MM.1S (cell line): Measurements from ENCODE around the gene EPB41L4B.

Experiments used
- DNase-seq: peaks from one replicate; pipeline ENCODE4 v3.0.0-alpha.2; 2015
- H2AFZ ChIP-seq: fragments of 300-600 bp; sonication (generic); 2 replicates; pipeline ENCODE4 v1.6.0; 2016; ENCODE audit warnings: antibody characterized with exemption, low read length
- H3F3A ChIP-seq: fragments of 300-600 bp; sonication (generic); 2 replicates; pipeline ENCODE4 v1.6.1; 2016; ENCODE audit warnings: mild to moderate bottlenecking, antibody characterized with exemption, low read length, moderate library complexity, mixed read lengths; ENCODE audit not compliant: insufficient read depth
- H3K27ac ChIP-seq: fragments of 300-600 bp; sonication (generic); 2 replicates; pipeline ENCODE4 v1.5.1; 2016; ENCODE audit warnings: mild to moderate bottlenecking, low read length
- H3K27me3 ChIP-seq: fragments of 300-600 bp; sonication (generic); replicated peaks from 2 replicates; pipeline ENCODE4 v1.6.0; 2016; ENCODE audit warnings: low read length; ENCODE audit not compliant: insufficient read depth
- H3K36me3 ChIP-seq: fragments of 300-600 bp; sonication (generic); replicated peaks from 2 replicates; pipeline ENCODE4 v1.6.1; 2016; ENCODE audit warnings: mild to moderate bottlenecking, low read length, mixed read lengths; ENCODE audit not compliant: insufficient read depth
- H3K4me1 ChIP-seq: fragments of 300-600 bp; sonication (generic); 2 replicates; pipeline ENCODE4 v1.6.1; 2016; ENCODE audit warnings: low read length, mixed read lengths
- H3K4me2 ChIP-seq: fragments of 300-600 bp; sonication (generic); 2 replicates; pipeline ENCODE4 v1.6.0; 2016; ENCODE audit warnings: low read depth, low read length
- H3K4me3 ChIP-seq: fragments of 300-600 bp; sonication (generic); 2 replicates; pipeline ENCODE4 v1.5.1; 2016; ENCODE audit warnings: low read length, mixed read lengths
- H3K79me2 ChIP-seq: fragments of 300-600 bp; sonication (generic); 2 replicates; pipeline ENCODE4 v1.6.1; 2016; ENCODE audit warnings: mixed run types, low read length, mixed read lengths
- H3K9ac ChIP-seq: fragments of 300-600 bp; sonication (generic); 2 replicates; pipeline ENCODE4 v1.6.1; 2016; ENCODE audit warnings: low read length, mixed read lengths
- H3K9me2 ChIP-seq: fragments of 300-600 bp; sonication (generic); replicated peaks from 2 replicates; pipeline ENCODE4 v1.6.1; 2016; ENCODE audit warnings: mild to moderate bottlenecking, low read length, mixed read lengths; ENCODE audit not compliant: insufficient read depth
- H3K9me3 ChIP-seq: fragments of 300-600 bp; sonication (generic); replicated peaks from 2 replicates; pipeline ENCODE4 v1.6.1; 2016; ENCODE audit warnings: mild to moderate bottlenecking, low read length, mixed read lengths; ENCODE audit not compliant: insufficient read depth
- H4K20me1 ChIP-seq: fragments of 300-600 bp; sonication (generic); 2 replicates; pipeline ENCODE4 v1.6.1; 2016; ENCODE audit warnings: mild to moderate bottlenecking, low read length, moderate library complexity, mixed read lengths; ENCODE audit not compliant: insufficient read depth
- EZH2 ChIP-seq: fragments of 300-600 bp; sonication (generic); optimal IDR thresholded peaks from 2 replicates; pipeline ENCODE3; 2017; ENCODE audit warnings: low read depth, mild to moderate bottlenecking, antibody characterized with exemption, low read length, mixed read lengths
- EZH2phosphoT487 ChIP-seq: fragments of 300-600 bp; sonication (generic); IDR thresholded peaks from 2 replicates; pipeline ENCODE4 v1.6.1; 2018; ENCODE audit warnings: antibody characterized with exemption, low read length
- TF ChIP-seq, protein P1 (sequence below): fragments of 300-600 bp; sonication (generic); IDR thresholded peaks from 2 replicates; pipeline ENCODE4 v1.5.1; 2016; ENCODE audit warnings: antibody characterized with exemption, low read length, mixed read lengths

Gene EPB41L4B

DNA sequence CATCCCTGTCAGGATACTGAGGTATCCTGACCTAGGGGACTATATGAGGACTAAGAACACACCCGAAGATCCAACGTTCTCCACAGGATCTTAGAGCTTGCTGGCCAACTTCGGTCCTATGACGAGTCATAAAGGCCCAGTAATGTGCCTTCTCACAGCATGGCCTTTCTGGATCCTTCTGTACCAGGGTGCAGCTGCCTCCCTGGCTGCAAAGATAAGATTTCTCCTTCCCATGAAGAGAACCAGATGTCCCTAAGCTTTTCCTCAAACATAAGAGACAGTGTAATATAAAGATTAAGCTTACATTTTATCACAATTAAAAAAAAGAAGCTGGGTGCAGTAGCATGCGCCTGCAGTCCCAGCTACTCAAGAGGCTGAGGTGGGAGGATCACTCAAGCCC lies 18.3 kb downstream of the EPB41L4B start:
- Histone ChIP-seq H3K9me3 (no peaks in the 10 kb centered on the region), H3K9ac (no peak overlapping the region), H3K9me2 (no peaks in the 10 kb centered on the region), H3K36me3 (no peaks in the 10 kb centered on the region), H3K4me1 (no peaks in the 10 kb centered on the region), H3F3A (no peaks in the 10 kb centered on the region), H4K20me1 (no peaks in the 10 kb centered on the region), H3K4me3 (no peak overlapping the region), H3K27me3 (no peaks in the 10 kb centered on the region), H3K27ac (no peak overlapping the region), H3K79me2 (no peaks in the 10 kb centered on the region), H3K4me2 (no peak overlapping the region), H2AFZ (no peak overlapping the region)
- TF ChIP-seq, protein P1, sequence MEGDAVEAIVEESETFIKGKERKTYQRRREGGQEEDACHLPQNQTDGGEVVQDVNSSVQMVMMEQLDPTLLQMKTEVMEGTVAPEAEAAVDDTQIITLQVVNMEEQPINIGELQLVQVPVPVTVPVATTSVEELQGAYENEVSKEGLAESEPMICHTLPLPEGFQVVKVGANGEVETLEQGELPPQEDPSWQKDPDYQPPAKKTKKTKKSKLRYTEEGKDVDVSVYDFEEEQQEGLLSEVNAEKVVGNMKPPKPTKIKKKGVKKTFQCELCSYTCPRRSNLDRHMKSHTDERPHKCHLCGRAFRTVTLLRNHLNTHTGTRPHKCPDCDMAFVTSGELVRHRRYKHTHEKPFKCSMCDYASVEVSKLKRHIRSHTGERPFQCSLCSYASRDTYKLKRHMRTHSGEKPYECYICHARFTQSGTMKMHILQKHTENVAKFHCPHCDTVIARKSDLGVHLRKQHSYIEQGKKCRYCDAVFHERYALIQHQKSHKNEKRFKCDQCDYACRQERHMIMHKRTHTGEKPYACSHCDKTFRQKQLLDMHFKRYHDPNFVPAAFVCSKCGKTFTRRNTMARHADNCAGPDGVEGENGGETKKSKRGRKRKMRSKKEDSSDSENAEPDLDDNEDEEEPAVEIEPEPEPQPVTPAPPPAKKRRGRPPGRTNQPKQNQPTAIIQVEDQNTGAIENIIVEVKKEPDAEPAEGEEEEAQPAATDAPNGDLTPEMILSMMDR, result no peak
- TF ChIP-seq EZH2phosphoT487 (no peak), EZH2 (no peak)
- no peak for DNase-seq

DNA sequence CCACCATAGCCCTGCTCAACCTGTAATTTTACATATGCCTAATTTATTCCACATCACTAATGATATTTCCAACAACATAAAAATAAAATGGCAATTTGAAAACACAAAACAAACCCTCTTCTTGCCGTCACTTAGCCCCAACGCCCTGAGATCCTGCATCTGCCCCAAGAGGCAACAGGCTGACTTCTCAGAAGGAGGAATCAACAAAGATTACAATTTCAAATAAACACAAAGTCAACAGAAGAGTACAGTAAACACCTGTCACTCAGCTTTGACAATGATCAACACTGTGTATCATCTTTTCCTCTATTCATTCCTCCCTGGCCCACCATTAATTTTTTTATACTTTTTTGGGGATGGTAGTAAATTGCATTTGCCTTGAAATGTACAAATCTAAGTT lies 19.8 kb downstream of the EPB41L4B start:
- Histone ChIP-seq H3K27ac (no peak overlapping the region), H2AFZ (no peak overlapping the region), H3K9me3 (no peaks in the 10 kb centered on the region), H3K4me1 (no peaks in the 10 kb centered on the region), H4K20me1 (no peaks in the 10 kb centered on the region), H3K9ac (no peak overlapping the region), H3F3A (no peaks in the 10 kb centered on the region), H3K9me2 (no peaks in the 10 kb centered on the region), H3K4me3 (no peak overlapping the region), H3K79me2 (no peaks in the 10 kb centered on the region), H3K4me2 (no peak overlapping the region), H3K27me3 (no peaks in the 10 kb centered on the region), H3K36me3 (no peaks in the 10 kb centered on the region)
- TF ChIP-seq, protein P1, result no peak
- no peak for TF ChIP-seq EZH2phosphoT487
- TF ChIP-seq EZH2, result no peak
- no peak for DNase-seq

DNA sequence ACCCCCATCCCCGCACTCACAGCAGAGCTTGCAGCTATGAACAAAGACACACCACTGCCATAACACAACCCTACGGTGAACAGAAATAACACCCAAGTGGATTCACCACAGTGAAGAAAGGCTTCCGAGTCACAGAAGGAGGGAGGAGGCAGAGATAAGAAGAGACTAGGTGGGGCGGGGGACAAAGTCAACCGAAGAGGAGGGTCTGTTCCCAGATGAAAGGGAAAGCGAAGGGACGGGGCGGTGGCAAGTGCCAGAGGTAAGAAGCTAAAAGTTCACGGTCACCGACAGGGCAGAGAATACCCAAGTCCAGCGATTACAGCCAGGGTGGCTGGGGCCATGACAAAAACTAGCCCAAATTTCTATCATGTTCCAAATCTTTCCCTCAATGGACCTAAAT lies 21.0 kb downstream of the EPB41L4B start:
- Histone ChIP-seq H3K4me1 (no peaks in the 10 kb centered on the region), H3K4me2 (no peak overlapping the region), H3K4me3 (no peak overlapping the region), H3K9me2 (no peaks in the 10 kb centered on the region), H3K27me3 (no peaks in the 10 kb centered on the region), H3K9me3 (no peaks in the 10 kb centered on the region), H3K27ac (no peak overlapping the region), H2AFZ (no peak overlapping the region), H3K79me2 (no peaks in the 10 kb centered on the region), H3K9ac (no peak overlapping the region), H4K20me1 (no peaks in the 10 kb centered on the region), H3F3A (no peaks in the 10 kb centered on the region), H3K36me3 (no peaks in the 10 kb centered on the region)
- TF ChIP-seq EZH2 (no peak), EZH2phosphoT487 (no peak)
- TF ChIP-seq, protein P1, result no peak
- no peak for DNase-seq

DNA sequence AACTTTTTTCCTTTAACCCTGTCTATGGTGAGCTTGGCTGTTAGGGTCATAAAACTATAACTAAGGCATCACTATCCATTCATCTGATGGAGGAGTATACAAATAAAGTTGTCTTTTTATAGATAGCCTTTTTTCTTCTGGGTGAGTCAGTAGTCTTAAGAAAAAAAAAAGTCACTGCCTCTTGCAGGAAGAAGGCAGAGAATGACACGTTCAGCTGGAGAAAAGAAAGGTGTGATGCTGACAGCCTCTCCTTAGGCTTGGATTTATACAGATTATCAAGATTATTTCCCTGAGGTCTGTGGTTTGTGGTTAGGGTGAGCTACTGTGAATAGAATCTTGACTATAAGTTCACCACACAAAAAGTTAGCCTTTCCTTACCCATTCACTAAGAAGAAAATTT lies 23.0 kb downstream of the EPB41L4B start:
- Histone ChIP-seq H3K27ac (no peak overlapping the region), H3K4me2 (no peak overlapping the region), H3K79me2 (no peaks in the 10 kb centered on the region), H3K4me3 (no peak overlapping the region), H3K27me3 (no peaks in the 10 kb centered on the region), H3K9ac (no peak overlapping the region), H3K4me1 (no peaks in the 10 kb centered on the region), H3K9me3 (no peaks in the 10 kb centered on the region), H3K9me2 (no peaks in the 10 kb centered on the region), H2AFZ (no peak overlapping the region), H3F3A (no peaks in the 10 kb centered on the region), H4K20me1 (no peaks in the 10 kb centered on the region), H3K36me3 (no peaks in the 10 kb centered on the region)
- no peak for DNase-seq
- TF ChIP-seq EZH2, result no peak
- TF ChIP-seq EZH2phosphoT487, result no peak
- TF ChIP-seq, protein P1, result no peak
